HG03432 (cell line): ENCODE measurements around the gene GPR55.
"Not testable (repeated sequence)": the region's sequence is repeated elsewhere in the genome, so short reads cannot be mapped to it uniquely, and the experiment has no call there.

Source experiments
- ATAC-seq: cut with Tn5 transposase; IDR thresholded peaks from one replicate; pipeline ENCODE4 v1.9.1; 2021; ENCODE audit warnings: mild to moderate bottlenecking, moderate library complexity; ENCODE audit not compliant: unreplicated experiment

The GPR55 gene

GRCh38 chr2:230924470-230925341, at the start of gene GPR55:
TSS of gene GPR55 (minus strand) at chr2:230925242. CDS start at chr2:230910962, 14,280 bp downstream.
- peak; percentile 34 for ATAC-seq

GRCh38 chr2:230974096-230974913, 49.3 kb upstream of the GPR55 start:
- ATAC-seq, result peak; percentile 94

- ATAC-seq, result no peak
These were observed 47.0 kb upstream of the GPR55 start for GRCh38 chr2:230972046-230972445.

DNA sequence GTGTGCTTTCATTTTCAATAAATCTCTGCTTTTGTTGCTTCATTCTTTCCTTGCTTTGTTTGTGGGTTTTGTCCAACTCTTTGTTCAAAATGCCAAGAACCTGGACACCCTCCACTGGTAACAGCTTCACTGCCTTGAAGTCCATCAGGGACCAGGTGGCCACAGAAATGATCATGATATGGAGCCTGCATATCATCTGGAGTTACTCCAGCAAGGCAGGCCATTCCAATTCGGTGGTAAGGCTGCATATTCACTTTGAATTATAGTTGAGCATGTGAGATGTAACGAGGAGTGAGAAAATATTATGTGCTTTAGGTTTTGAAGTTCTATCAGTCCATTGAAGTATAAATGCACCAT, 44.6 kb upstream of the GPR55 start:
- ATAC-seq, result no peak

GRCh38 chr2:230968921-230969658, 44.0 kb upstream of the GPR55 start:
- no peak for ATAC-seq

GRCh38 chr2:230968314-230968713, 43.3 kb upstream of the GPR55 start:
- not testable (repeated sequence) for ATAC-seq

- ATAC-seq, result no peak
These were observed 42.1 kb upstream of the GPR55 start for GRCh38 chr2:230967113-230967512.

GRCh38 chr2:230964136-230964730, 39.2 kb upstream of the GPR55 start:
- ATAC-seq, result no peak

GRCh38 chr2:230961091-230961491, 36.0 kb upstream of the GPR55 start:
- ATAC-seq, result no peak

DNA sequence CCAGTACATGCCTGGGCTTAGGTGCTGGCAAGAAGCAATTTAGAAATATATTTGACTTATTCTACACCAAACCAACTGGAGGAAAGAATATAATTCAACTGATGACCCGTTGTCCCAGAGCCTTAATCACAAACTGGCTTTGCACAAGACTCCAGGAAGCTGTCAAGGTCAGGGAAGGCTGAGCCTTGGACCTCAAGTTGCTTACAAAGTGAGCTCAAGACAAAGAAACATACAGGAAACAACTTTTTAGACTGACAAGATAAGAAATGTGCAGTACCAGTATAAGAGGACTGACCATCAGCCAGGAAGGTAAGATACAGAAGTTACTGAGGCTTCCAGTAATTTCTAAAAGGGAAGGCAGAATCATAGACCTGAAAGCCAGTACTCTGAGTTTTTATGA, 35.0 kb upstream of the GPR55 start:
- no peak for ATAC-seq

DNA sequence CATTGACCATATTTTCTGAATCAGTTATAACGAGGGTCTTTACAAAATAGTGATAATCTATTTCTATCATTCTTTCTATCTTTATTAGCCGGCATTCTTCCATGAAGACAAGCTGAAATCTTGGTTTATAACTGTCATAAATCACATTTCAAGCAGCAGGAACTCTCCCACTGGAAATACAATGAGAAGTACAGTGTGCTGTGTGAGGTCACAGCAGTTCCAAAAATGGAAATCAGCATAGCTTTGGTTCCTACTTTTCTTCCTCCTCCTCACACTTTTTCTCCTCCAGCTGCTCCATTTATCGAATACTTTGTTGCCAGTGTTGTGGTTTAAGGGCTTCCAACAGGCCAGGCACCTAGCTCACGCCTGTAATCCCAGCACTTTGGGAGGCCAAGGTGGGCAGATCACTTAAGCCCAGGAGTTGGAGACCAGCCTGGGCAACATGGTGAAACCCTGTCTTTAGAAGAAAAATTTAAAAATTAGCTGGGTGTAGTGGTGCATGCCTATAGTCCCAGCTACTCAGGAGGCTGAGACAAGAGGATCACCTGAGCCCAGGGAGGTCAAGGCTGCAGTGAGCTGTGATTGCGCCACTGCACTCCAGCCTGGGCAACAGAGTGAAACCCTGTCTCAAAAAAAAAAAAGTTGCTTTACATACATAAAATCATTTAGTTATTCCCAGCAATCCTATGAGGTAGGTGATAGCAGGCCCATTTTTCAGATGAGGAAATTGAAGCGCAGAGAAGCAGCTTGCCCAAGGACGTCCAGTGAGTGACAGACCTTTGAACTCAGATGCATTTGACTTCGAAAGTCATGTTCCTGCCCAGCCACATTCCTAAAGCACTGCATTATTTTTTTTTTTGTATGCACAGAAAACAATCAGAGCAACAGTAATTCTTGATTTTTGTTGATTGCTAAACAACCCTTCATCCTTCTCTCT, 34.0 kb upstream of the GPR55 start:
- ATAC-seq, result no peak

GRCh38 chr2:230957756-230958391, 32.8 kb upstream of the GPR55 start:
- ATAC-seq, result no peak

- ATAC-seq, result peak; percentile 75
These were observed 32.0 kb upstream of the GPR55 start for GRCh38 chr2:230956827-230957755.

- no peak for ATAC-seq
These were observed 30.2 kb upstream of the GPR55 start for GRCh38 chr2:230955163-230955737.

DNA sequence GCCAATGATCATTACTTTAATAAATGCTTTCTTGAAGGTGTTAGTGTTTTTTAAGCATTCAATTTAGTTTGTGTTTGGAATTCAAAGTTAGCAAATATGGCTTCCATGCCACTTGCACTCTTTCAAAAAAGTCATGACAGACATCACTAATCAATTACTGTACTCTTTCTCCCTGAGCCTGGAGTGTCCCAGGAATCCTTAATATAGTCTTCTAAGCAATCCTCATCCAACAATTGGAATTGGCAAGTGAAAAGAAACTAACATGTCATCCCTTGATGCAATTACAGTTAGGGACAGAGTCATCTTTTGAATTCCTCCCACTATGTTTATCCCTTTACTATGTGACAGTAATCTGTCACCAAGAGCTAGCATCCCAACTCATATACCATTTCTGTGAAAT, 29.7 kb upstream of the GPR55 start:
- no peak for ATAC-seq

DNA sequence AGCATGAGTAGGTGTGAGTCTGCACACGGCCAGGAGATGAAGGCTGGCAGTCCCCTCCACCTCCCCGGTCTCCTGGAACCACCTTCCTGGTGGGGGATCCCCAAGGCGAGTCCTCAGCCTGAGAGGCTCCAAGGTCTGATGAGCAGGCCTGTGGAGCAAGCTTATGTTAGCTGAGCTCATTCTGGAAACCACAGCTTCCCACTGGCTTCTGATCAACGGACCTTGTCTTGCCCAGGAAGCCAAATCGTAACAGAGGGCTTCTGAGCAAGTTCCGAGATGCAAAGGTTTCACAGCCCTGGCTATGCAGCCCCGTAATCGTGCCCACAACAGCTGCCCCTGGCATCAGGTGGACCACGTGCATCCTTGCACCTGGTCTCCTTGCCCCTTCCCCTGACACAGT, 28.8 kb upstream of the GPR55 start:
- ATAC-seq, result peak; percentile 24

DNA sequence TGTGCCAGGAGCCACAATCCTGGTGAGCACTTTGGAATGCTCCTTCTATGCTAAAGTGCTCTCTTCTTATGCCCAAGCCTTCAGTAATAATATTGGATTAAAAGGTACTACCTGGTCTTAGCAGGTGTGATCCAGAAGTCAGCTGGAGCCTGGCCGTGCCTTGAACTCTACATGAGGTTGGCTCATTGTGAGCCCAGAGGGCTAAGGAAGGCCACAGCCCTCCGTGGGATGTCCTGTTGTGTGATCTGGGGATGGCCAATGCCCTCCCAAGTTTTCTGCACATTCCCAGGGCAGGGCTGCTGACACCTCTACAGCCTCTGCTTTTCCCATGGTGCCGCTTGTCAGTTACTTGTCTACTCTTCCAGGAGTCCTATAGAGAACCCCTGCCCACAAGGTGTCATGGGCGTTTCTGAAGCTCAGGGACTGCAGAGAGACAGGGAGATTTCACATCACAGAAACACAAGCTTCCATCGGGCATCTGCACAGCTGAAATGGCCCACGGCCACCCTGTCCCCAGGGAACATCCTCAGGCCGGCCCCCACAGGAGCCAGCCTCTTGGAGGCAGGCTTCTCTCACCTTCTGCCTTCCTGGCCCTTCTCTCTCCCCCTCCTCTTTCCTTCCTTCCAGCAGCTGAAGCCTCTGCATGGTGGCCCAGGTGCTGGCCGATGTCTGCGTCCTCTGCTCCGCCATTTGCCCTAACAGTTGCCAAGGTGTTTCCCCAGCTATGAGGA, 27.3 kb upstream of the GPR55 start:
- no peak for ATAC-seq
